Stimulated activated naive CD8-positive, alpha-beta T cell treated with anti-CD3 and anti-CD28 coated beads, Interleukin-15, Interleukin-2, amounts not matched to agents 100 ng/mL and 50 ng/mL, for 24 hours (primary cell): Measurements from ENCODE around the gene GPR35.
"Not testable (repeated sequence)": the region's sequence is repeated elsewhere in the genome, so short reads cannot be mapped to it uniquely, and the experiment has no call there.

Source experiments
- H3K27ac Mint-ChIP-seq: one replicate; pipeline ENCODE4 v1.8.0; 2021; ENCODE audit warnings: mild to moderate bottlenecking, mixed read lengths
- H3K27me3 Mint-ChIP-seq: one replicate; pipeline ENCODE4 v1.8.0; 2021; ENCODE audit warnings: mixed read lengths
- H3K36me3 Mint-ChIP-seq: one replicate; pipeline ENCODE4 v1.8.0; 2021; ENCODE audit warnings: low read depth, mixed read lengths
- H3K4me1 Mint-ChIP-seq: one replicate; pipeline ENCODE4 v1.8.0; 2021; ENCODE audit warnings: low read depth, mixed read lengths
- H3K4me3 Mint-ChIP-seq: one replicate; pipeline ENCODE4 v1.8.0; 2021; ENCODE audit warnings: mild to moderate bottlenecking, mixed read lengths
- H3K9me3 Mint-ChIP-seq: one replicate; pipeline ENCODE4 v1.8.0; 2021; ENCODE audit warnings: mixed read lengths

The GPR35 gene

DNA sequence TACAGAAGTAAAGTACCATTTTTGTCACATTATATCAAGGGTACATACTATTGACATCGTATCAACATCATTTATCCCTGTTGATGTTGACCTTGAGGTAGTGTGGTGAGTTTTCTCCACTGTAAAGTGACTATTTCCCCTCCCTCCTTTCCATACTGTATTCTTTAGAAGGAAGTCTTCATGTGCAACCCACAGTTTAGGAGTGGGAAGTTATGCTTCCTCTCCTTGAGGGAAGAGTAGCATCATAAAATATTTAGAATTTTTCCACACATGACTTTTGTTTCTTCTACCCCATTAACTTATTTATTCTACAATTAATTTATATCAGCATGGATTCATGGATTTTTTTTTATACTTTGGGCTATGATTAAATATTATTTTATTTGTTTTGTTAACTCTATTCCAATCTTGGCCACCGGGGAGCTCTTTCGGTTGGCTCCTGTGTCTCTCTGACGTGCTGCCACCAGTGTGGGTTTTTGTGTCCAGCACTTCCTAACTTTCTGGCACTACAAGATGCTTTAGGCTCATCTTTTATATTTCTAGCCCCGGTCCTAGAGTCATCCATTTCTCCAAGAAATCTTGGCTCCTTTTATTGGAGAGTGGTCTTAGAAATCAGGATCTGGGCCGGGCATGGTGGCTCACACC lies 38.4 kb downstream of the GPR35 start:
- no peak overlapping the region for H3K27ac Mint-ChIP-seq
- H3K4me3 Mint-ChIP-seq = no peak overlapping the region
- H3K36me3 Mint-ChIP-seq = no peaks in the 10 kb centered on the region
- no peaks in the 10 kb centered on the region for H3K4me1 Mint-ChIP-seq
- H3K27me3 Mint-ChIP-seq = peaks cover 51% of the 10 kb centered on the region
- no peaks in the 10 kb centered on the region for H3K9me3 Mint-ChIP-seq

DNA sequence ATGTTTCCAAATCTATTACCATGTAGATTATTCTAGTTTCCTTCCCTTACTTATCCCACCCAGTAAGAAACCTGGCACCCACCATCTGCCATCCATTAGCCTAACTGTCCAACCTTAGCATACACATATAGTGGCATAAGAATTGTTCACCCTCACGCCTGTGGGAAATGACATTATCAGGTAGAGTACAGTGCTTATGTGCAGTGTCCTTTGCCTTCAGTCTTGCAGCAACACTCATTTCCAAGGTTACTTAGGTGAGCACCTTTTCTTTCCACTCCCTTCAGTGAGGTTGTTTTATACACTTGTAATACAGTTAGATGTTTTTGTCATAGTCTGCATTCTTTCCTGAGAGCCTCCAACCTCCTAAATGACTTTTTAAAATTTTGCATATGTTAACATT lies 39.3 kb downstream of the GPR35 start:
- H3K36me3 Mint-ChIP-seq = no peaks in the 10 kb centered on the region
- no peaks in the 10 kb centered on the region for H3K9me3 Mint-ChIP-seq
- H3K4me1 Mint-ChIP-seq = no peaks in the 10 kb centered on the region
- no peak overlapping the region for H3K27ac Mint-ChIP-seq
- no peak overlapping the region for H3K4me3 Mint-ChIP-seq
- peaks cover 43% of the 10 kb centered on the region for H3K27me3 Mint-ChIP-seq

DNA sequence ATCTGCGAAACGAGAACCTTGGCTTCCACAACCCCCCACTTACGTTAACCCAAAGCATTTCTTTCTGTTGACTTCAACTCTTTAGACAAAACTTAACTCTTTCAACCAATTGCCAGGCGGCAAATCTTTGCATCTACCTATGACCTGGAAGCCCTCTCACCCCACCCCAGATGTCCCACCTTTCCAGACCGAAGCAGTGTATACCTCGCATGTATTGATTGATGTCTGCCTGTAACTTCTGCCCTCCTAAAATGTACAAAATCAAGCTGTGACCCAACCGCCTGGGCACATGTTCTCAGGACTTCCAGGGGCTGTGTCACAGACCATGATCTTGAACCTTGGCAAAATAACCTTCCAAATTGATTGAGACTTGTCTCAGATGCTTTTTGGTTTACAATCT lies 45.1 kb downstream of the GPR35 start:
- H3K27ac Mint-ChIP-seq = no peak overlapping the region
- H3K9me3 Mint-ChIP-seq = no peaks in the 10 kb centered on the region
- no peaks in the 10 kb centered on the region for H3K36me3 Mint-ChIP-seq
- H3K27me3 Mint-ChIP-seq = peaks cover 43% of the 10 kb centered on the region
- H3K4me1 Mint-ChIP-seq = no peaks in the 10 kb centered on the region
- no peak overlapping the region for H3K4me3 Mint-ChIP-seq

DNA sequence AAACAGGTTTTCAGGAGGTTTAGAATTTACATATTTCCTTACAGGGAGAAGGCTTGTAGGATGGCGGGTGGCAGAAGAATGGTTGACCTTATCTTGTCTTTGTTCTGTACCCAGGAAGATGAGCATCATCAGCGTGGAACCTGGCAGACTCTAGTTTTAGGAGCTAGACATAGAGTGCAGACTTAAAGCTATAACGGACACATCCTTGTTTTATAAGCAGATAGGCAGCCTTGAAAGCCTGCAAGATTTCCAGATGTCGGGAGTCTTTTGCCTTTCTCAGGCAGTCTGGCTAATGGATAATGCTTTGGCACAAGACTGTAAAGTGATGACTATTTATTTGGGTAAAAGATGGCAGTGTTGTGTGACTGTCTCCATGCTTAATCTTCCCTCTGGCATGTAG lies 45.7 kb downstream of the GPR35 start:
- peaks cover 39% of the 10 kb centered on the region for H3K27me3 Mint-ChIP-seq
- H3K36me3 Mint-ChIP-seq = no peaks in the 10 kb centered on the region

DNA sequence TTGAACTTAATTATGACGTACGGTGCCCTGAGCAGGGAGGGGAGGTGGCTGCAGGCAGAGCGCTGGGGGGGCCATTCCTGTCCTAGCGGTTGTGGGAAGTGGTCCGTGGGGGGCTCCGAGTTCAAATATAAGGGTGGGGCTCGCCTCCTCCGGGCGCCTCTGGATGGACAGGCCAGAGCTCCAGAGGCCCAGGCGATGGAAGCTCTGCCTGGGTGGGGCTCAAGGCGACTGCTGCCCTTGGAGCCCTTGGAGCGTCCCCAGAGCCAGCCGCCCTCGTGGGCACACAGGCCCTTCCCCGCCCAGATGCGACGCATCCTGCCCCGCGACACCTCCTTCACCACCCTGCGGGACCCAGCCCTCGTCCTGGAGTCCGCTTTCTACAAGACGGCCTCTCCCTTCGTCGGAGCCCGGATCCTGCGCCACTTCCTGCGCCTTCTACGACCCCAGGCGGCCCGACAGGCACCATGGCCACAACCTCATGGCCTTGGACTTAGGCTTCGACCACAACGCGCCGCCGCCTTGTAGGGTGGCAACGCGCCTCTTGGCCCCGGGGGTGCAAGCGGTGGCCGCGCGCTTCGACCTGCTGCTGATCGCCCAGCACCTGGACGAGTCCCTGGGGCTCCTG lies 46.9 kb downstream of the GPR35 start:
- Mint-ChIP-seq H3K4me1 (no peaks in the 10 kb centered on the region), H3K27me3 (peaks cover 27% of the 10 kb centered on the region), H3K4me3 (no peak overlapping the region), H3K36me3 (no peaks in the 10 kb centered on the region), H3K27ac (no peak overlapping the region), H3K9me3 (no peaks in the 10 kb centered on the region)

More for the DNA sequence above, 45.7 kb downstream of the GPR35 start:
- H3K27ac Mint-ChIP-seq = no peak overlapping the region
- H3K4me1 Mint-ChIP-seq = no peaks in the 10 kb centered on the region
- H3K9me3 Mint-ChIP-seq = no peaks in the 10 kb centered on the region
- no peak overlapping the region for H3K4me3 Mint-ChIP-seq

DNA sequence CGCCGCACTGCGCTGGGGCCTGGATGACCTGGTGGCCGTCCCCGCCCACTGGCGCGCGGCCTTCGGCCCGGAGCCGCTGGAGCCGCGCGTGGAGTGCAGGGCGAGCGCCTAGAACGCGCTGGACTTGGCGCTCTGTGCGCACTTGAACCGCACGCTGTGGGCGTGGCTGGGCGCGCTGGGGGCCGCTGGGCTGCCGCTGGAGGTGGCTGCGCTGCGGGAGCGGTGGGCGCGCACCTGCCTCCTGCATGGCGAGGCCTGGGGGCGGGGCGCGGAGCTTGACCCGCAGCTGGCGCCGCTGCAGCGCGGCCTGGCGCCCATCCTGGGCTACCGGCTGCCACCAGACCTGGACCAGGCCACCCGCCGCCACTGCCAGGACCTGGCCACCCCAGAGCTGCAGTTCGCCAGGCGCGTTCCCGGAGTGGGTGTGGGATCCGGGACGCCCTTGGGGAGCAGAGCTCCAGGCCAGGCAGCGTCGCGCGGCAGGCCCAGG lies 47.5 kb downstream of the GPR35 start:
- Mint-ChIP-seq H3K27me3 (peaks cover 22% of the 10 kb centered on the region), H3K4me1 (no peaks in the 10 kb centered on the region), H3K27ac (no peak overlapping the region), H3K36me3 (no peaks in the 10 kb centered on the region), H3K4me3 (no peak overlapping the region), H3K9me3 (no peaks in the 10 kb centered on the region)

DNA sequence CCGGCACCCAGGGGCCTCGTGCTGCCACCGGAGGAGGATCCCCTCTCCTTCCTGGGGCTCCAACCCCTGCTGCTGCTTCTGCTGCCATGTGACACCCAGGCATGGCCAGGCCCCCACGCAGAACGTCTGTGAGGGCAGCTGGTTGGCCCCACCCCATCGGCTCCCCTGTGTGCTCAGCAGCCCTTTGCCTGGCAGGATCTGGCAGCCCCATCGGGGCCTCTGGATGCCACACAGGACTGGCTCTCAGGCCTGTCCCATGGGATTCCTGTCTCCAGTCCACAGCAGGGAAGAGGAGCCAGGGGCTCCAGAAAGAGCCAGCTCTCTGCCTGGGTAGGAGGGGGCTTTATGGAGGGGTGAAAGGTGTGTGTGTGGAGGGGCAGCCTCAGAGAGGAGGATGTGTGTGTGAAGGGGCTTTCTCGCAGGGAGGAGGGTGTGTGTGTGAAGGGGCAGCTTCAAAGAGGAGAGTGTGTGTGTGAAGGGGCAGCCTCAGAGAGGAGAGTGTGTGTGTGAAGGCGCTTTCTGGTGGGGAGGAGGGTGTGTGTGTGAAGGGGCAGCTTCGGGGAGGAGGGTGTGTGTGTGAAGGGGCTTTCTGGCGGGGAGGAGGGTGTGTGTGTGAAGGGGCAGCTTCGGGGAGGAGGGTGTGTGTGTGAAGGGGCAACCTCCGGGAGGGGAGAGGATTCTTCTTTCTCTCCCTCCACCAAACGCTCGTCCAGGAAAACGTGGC lies 49.3 kb downstream of the GPR35 start:
- not testable (repeated sequence) for H3K4me1 Mint-ChIP-seq, H3K4me3 Mint-ChIP-seq, H3K9me3 Mint-ChIP-seq, H3K27ac Mint-ChIP-seq, H3K36me3 Mint-ChIP-seq
- H3K27me3 Mint-ChIP-seq = peaks cover 15% of the 10 kb centered on the region

DNA sequence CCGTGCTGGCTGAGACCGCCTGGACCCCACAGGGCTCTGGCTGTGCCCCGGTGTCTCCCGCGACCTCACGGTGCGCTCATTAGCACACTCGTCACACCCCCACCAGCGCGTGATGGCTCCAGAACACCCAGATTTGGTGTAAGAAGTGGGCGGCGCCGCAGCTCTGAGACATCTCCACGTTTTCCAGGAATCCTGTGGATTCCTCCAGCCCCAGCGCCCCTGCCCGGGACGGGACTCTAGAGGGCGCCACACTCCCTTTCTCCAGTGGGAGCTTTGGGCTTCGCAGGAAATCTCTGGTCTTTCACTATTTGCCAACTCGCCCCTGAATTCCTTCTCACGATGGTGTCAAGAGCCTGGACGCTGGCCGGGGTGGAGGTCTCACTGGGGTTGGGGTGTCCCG lies 50.1 kb downstream of the GPR35 start:
- H3K4me3 Mint-ChIP-seq, H3K36me3 Mint-ChIP-seq, H3K9me3 Mint-ChIP-seq, H3K27ac Mint-ChIP-seq, H3K4me1 Mint-ChIP-seq: not testable (repeated sequence)
- peaks cover 12% of the 10 kb centered on the region for H3K27me3 Mint-ChIP-seq

DNA sequence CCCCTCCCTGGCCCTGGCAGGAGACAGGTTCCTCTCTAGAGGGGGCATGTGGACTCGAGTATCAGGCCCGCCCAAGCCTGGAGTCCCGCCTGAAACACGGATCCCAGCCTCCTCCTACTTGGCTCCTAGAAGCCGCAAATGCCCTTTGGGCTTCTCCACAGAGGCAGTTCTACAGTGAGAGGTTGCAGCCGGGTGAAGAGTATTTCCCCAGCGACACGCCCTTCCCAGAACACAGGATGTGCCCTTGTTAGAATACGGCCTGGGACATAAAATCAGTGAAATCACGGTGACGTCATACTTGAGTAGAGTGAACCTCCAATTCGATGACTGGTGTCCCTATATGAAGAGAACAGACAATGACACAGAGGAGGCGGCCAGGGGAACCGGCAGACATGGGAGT lies 52.8 kb downstream of the GPR35 start:
- not testable (repeated sequence) for H3K27ac Mint-ChIP-seq, H3K27me3 Mint-ChIP-seq, H3K36me3 Mint-ChIP-seq, H3K9me3 Mint-ChIP-seq, H3K4me1 Mint-ChIP-seq, H3K4me3 Mint-ChIP-seq

DNA sequence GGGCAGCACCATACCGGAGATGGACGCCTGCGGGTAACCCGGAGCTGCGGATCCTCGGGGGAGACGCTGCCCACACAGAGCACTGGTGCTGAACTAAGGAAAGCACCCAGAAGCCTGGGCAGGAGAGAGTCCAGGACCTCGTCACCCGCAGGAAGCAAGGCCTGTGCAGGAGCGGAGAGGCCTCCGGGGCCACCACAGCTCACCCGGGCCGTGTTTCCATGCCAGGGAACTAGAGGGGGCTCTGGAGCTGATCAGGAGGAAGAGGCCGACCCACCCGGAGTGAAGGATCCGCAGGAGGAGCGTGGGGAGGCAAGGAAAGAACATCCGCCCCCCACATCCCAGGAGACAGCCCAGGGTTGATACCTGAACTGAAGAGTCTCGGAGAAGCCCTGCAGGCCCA lies 53.6 kb downstream of the GPR35 start:
- H3K4me1 Mint-ChIP-seq = not testable (repeated sequence)

DNA sequence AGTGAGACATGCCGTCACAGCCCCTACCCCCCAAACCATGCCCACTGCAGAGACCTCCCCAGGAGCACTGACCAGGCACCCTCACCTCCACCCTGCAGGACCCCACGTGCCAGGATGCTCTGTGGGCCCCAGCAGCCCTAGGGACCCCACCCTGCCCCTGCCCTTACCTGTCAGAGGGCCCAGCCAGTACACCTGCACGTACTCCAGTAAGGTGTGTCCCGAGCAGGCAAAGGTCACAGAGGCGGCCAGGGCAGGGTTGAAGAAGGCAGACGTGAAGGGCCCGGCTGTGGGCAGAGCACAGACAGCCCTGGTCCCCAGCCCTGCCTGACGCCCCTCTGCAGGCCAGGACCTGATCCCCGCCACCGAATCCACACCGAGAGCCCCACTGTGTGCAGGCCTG lies 54.9 kb downstream of the GPR35 start:
- not testable (repeated sequence) for H3K27me3 Mint-ChIP-seq, H3K9me3 Mint-ChIP-seq, H3K4me3 Mint-ChIP-seq, H3K27ac Mint-ChIP-seq, H3K36me3 Mint-ChIP-seq, H3K4me1 Mint-ChIP-seq

More for the DNA sequence above, 53.6 kb downstream of the GPR35 start:
- not testable (repeated sequence) for H3K27ac Mint-ChIP-seq, H3K36me3 Mint-ChIP-seq, H3K9me3 Mint-ChIP-seq, H3K27me3 Mint-ChIP-seq, H3K4me3 Mint-ChIP-seq
